C4-2B (cell line): ENCODE results near the gene SCLY.
"Not testable (repeated sequence)": the region's sequence is repeated elsewhere in the genome, so short reads cannot be mapped to it uniquely, and the experiment has no call there.

ENCODE experiments used
- H3K27ac ChIP-seq: fragments of 450-650 bp; 2 replicates; pipeline ENCODE4 v1.5.1; 2017
- CTCF ChIP-seq: fragments of 450-650 bp; conservative IDR thresholded peaks from 2 replicates; pipeline ENCODE4 v1.5.1; 2017; ENCODE audit warnings: mild to moderate bottlenecking
- ZFX ChIP-seq: fragments of 450-650 bp; IDR thresholded peaks from 2 replicates; pipeline ENCODE4 v1.6.1; 2017

The SCLY gene

GRCh38 chr2:238066218-238066617, 5.4 kb downstream of the SCLY start:
- no peak for TF ChIP-seq CTCF
- TF ChIP-seq ZFX = no peak
- H3K27ac ChIP-seq = no peak overlapping the region

- not testable (repeated sequence) for H3K27ac ChIP-seq
Measured at GRCh38 chr2:238066718-238067117, 5.9 kb downstream of the SCLY start.

- H3K27ac ChIP-seq = no peak overlapping the region
- TF ChIP-seq ZFX (no peak), CTCF (no peak)
Measured at GRCh38 chr2:238067939-238068338, 7.1 kb downstream of the SCLY start.

- no peak overlapping the region for H3K27ac ChIP-seq
- no peak for TF ChIP-seq CTCF
- no peak for TF ChIP-seq ZFX
Measured at GRCh38 chr2:238069021-238069709, 8.4 kb downstream of the SCLY start.

GRCh38 chr2:238069877-238070276, 9.1 kb downstream of the SCLY start:
- TF ChIP-seq CTCF = no peak
- no peak for TF ChIP-seq ZFX
- no peak overlapping the region for H3K27ac ChIP-seq

GRCh38 chr2:238075397-238075796, 14.6 kb downstream of the SCLY start:
- no peak for TF ChIP-seq ZFX
- TF ChIP-seq CTCF = no peak
- no peak overlapping the region for H3K27ac ChIP-seq

- TF ChIP-seq CTCF (no peak), ZFX (no peak)
- H3K27ac ChIP-seq = peak overlapping the region; percentile 86; the same call in 1 of the 2 replicates
Measured at GRCh38 chr2:238077292-238077691, 16.5 kb downstream of the SCLY start.

GRCh38 chr2:238079874-238080327, 19.1 kb downstream of the SCLY start:
- no peak for TF ChIP-seq CTCF
- no peak for TF ChIP-seq ZFX
- peak overlapping the region; percentile 99 for H3K27ac ChIP-seq
